GM18868 (cell line): ENCODE measurements around the gene YEATS4.

Experiments
- ATAC-seq: cut with Tn5 transposase; IDR thresholded peaks from one replicate; pipeline ENCODE4 v1.9.1; 2021; ENCODE audit warnings: mild to moderate bottlenecking, moderate library complexity; ENCODE audit not compliant: unreplicated experiment

Gene YEATS4

GRCh38 chr12:69388371-69388770 is 28.8 kb downstream of the YEATS4 start:
- peak; percentile 43 for ATAC-seq

GRCh38 chr12:69389831-69390230 is 30.3 kb downstream of the YEATS4 start:
- ATAC-seq, result no peak

DNA sequence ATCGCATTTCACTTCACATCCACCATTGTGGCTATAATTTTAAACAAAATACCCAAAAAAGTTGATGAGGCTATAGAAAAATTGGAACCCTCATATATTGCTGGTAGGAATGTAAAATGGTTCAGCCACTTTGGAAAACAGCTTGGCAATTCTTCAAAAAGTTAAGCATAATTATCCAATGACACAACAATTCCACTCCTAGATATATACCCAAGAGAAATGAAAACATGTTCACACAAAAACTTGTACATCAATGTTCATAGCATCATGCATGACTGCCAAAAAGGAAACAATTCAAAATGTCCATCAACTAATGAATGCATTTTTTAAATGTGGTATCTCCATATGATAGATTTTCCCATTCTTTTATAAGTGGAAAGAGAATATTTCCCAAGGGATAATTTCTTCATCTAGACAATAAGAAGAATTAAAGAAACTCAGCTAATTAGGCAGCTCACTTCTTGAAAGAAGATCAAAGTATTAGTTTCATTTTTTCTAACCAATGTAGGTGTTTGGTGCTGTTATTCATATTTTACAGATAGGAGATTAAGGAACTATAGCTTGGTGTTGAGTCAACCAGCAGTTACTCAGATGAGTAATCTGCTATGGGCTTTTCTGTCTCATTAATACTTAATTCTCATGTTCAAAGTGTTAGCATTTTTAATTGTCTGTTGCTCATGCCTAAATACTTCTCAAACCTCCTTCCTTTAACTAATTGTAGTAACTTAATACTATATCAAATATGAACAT is 32.8 kb downstream of the YEATS4 start:
- ATAC-seq, result peak; percentile 86

- ATAC-seq, result no peak
Observed at GRCh38 chr12:69396041-69396440, 36.5 kb downstream of the YEATS4 start.

GRCh38 chr12:69396963-69397362 is 37.4 kb downstream of the YEATS4 start:
- ATAC-seq, result no peak

- no peak for ATAC-seq
Observed at GRCh38 chr12:69397978-69398377, 38.4 kb downstream of the YEATS4 start.

DNA sequence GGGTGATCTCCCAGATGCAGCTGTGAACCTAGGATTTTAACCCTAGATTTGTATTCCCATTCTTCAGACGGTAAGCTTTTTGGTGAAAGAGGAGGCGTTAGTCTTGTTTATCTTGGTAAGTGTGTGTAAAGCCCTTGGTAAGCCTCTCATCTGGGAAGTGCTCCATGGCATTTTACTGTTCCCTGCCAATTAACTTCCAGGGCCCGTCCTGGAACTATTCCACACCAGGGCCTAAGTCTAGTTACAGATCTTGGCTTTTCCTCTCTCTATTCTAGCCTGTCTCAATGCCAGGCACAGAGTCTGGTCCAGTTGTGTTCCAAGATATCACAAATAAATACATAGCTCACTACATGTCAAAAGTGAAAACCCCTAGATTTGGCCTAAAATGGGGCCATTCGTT is 42.4 kb downstream of the YEATS4 start:
- no peak for ATAC-seq

GRCh38 chr12:69404851-69405565 is 45.5 kb downstream of the YEATS4 start:
- no peak for ATAC-seq

GRCh38 chr12:69405566-69405865 is 46.0 kb downstream of the YEATS4 start:
- no peak for ATAC-seq

DNA sequence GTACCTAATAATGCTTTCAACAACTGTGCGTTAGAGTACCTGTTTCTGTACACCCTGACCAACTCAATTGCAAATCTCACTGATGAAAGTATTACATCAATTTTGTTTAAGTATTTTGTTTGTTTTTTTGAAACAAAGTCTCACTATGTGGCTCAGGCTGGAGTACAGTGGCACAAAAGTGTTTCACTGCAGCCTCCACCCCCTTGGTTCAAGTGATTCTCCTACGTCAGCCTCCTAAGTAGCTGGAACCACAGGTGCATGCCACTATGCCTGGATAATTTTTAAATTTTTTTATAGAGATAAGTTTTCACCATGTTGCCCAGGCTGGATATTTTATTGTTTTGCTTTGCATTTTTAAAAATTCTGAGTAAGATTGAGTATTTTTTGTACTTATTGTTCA is 46.7 kb downstream of the YEATS4 start:
- no peak for ATAC-seq

- no peak for ATAC-seq
Observed at GRCh38 chr12:69410571-69410970, 51.0 kb downstream of the YEATS4 start.

GRCh38 chr12:69412655-69413054 is 53.1 kb downstream of the YEATS4 start:
- no peak for ATAC-seq

DNA sequence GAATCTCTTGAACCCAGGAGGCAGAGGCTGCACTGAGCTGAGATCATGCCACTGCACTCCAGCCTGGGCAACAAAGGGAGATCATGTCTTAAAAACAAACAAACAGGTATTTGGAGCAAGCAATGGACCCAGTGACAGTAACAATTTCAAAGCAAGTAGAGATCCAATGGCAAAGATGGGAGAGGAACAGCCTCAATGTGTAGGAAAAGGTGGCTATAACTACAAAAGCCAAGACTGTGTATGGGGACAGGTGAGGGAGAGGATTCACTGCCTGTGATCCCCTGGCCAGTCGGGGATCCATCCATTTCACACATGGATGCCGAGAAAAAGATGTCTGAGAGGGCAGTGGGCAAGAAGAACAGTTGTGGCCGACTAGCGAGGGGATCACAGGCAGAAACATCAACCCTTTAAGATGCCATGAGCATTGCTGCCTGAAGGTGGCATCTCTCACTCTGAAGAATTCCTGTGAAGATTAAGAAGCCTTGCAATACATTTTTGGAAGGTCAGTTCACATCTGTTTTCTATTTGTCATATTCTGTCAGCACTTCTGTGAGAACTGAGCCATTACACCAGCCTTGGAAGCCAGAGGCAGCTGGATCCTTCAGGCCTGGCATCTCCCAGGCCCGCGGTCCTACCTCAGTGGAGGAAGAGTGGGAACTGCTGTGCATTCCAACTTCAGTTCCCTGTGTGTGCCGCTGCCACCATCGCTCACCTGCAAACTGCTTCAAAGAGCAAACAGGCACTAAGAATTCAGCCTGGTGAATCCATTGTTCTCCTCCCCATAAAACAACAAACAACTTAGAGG is 56.1 kb downstream of the YEATS4 start:
- no peak for ATAC-seq

GRCh38 chr12:69417231-69417630 is 57.7 kb downstream of the YEATS4 start:
- no peak for ATAC-seq

- ATAC-seq, result no peak
Observed at GRCh38 chr12:69417741-69418167, 58.2 kb downstream of the YEATS4 start.

GRCh38 chr12:69419701-69420100 is 60.2 kb downstream of the YEATS4 start:
- no peak for ATAC-seq

DNA sequence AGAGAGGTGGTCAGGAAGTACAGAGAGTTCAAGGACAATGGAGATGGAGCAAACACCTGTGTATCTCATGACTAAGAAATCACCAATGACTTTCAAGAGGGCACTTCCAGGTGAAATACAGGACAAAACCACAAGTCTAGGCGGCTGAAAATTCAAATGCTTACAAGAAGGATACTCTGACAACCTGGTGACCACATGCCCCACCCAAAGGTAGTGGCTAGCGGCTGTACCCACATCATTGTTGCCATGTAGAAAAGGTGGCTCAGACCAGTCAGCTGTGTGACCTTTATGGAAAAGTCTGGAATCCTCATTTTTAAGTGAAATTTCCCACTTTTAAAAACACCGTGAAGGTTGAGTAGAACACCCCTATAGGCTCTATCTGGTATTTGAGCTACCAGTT is 62.0 kb downstream of the YEATS4 start:
- ATAC-seq, result no peak

DNA sequence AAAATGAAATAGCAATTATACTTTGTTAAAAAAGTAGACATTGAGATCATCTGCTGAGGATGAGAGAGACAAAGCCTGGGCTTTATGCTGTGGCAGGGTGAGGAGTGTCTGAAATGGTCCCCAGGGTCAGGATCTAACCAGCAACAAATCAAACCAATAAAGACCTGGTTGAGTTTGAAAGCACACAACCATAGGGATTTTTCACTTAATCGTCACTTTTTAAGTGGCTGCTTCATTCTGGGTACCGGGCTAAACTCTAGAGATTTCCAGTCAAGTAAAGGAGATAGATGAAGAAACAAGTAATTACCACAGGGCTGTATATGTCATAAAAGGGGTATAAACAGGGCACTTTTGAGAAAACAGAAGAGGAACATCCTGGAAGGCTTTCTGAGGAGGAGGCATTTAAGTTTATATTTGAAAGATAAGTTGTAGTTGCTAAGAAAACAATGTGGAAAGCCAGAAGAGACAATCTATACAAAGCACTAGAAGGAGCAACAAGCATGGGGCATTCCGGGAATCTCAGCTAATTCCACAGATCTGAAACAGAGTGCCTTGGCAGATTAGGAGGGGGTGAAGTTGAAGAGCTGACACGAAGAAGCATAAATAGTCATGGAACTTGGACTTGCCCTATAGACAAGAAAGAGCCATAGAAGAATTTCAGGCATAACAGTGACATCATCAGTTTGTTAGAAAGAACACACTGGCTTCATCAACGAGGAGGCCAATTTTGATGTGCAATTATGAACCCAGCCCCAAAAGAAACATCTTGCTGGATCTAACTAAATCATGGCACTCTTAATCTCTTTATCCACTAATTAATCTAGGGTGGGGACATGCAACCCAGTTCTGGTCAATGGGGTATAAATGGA is 63.7 kb downstream of the YEATS4 start:
- ATAC-seq, result no peak

GRCh38 chr12:69425417-69425816 is 65.9 kb downstream of the YEATS4 start:
- ATAC-seq, result no peak

DNA sequence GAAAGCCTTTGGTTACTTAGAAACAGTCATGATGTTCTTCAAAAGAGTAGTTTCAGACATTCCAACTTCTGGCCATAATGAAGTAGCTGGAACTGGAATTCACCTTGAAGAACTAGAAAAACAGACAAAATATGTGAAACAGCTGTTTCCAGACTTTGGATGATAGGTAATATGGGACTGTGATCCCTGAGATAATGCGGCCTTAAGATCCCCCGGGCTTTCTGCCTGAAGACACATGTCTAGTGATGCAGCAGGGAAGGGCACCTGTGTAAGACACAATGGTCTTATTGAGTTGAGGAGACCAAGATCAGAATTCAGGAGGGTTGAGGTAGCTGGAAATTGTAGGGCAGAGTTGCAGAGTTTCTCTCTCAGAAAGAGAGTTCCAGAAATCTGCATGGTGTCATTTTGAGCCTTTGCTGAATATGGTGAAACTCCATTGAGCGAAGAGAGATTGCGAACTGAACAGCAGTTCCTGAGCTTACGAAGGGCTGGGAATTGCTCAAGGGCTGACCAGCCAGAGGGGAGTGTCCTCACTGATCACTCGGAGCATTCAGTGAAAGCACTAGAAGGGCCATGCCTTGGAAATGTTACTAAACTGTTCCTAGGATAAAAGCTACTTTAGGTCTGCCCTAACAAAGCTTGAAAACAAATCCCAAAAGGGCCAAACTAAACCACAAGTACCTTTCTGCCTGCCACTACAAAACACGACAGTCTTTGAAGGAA is 69.0 kb downstream of the YEATS4 start:
- no peak for ATAC-seq
